Neural cell (in vitro differentiated cells): ENCODE measurements around the gene ZNF563. TPM values are rescaled to one million over a fixed set of nuclear protein-coding genes. Genes with fewer than 3 reads are reported as not detected.

ENCODE experiments used
- H2AFZ ChIP-seq: fragments of 200-600, 300-800 bp; sonication (generic), shearing (Covaris generic); 2 replicates; pipeline ENCODE4 v1.6.0; 2014; ENCODE audit warnings: low read depth, mild to moderate bottlenecking, antibody characterized with exemption, low read length, moderate library complexity
- H3F3A ChIP-seq: fragments of 200-600 bp; shearing (Covaris generic); 2 replicates; pipeline ENCODE4 v1.6.1; 2016; ENCODE audit warnings: mild to moderate bottlenecking, moderate library complexity, mixed read lengths, antibody characterized with exemption, low read length; ENCODE audit not compliant: insufficient read depth, poor library complexity, severe bottlenecking
- H3K27ac ChIP-seq: fragments of 200-600, 300-800 bp; sonication (generic), shearing (Covaris generic); 2 replicates; pipeline ENCODE4 v1.5.1; 2014; ENCODE audit warnings: mild to moderate bottlenecking, low read length, moderate library complexity
- H3K27me3 ChIP-seq: fragments of 300-800, 200-600 bp; sonication (generic), shearing (Covaris generic); 2 replicates; pipeline ENCODE4 v1.6.0; 2014; ENCODE audit warnings: mild to moderate bottlenecking, low read depth, low read length, moderate library complexity; ENCODE audit not compliant: insufficient read depth
- H3K36me3 ChIP-seq: fragments of 300-800, 200-600 bp; sonication (generic), shearing (Covaris generic); 2 replicates; pipeline ENCODE4 v1.5.1; 2014; ENCODE audit warnings: mild to moderate bottlenecking, antibody characterized with exemption, low read length, moderate library complexity; ENCODE audit not compliant: insufficient read depth
- H3K4me2 ChIP-seq: fragments of 300-800, 200-600 bp; sonication (generic), shearing (Covaris generic); 2 replicates; pipeline ENCODE4 v1.6.0; 2014; ENCODE audit warnings: mild to moderate bottlenecking, low read length
- H3K4me3 ChIP-seq: fragments of 300-800, 200-600 bp; sonication (generic), shearing (Covaris generic); 2 replicates; pipeline ENCODE4 v1.5.1; 2014; ENCODE audit warnings: mild to moderate bottlenecking, low read length, moderate library complexity
- H3K79me2 ChIP-seq: fragments of 200-600 bp; shearing (Covaris generic); replicated peaks from 2 replicates; pipeline ENCODE4 v1.6.0; 2014; ENCODE audit warnings: mild to moderate bottlenecking, low read length, moderate library complexity; ENCODE audit not compliant: insufficient read depth
- H3K9ac ChIP-seq: fragments of 300-800, 200-600 bp; sonication (generic), shearing (Covaris generic); 2 replicates; pipeline ENCODE4 v1.6.1; 2016; ENCODE audit warnings: mild to moderate bottlenecking, low read length, mixed read lengths
- H3K9me2 ChIP-seq: fragments of 200-600 bp; shearing (Covaris generic); 2 replicates; pipeline ENCODE4 v1.6.1; 2016; ENCODE audit warnings: mild to moderate bottlenecking, low read length, mixed read lengths; ENCODE audit not compliant: insufficient read depth
- H3K9me3 ChIP-seq: fragments of 200-600, 300-800 bp; sonication (generic), shearing (Covaris generic); 2 replicates; pipeline ENCODE4 v1.6.1; 2016; ENCODE audit warnings: mild to moderate bottlenecking, mixed run types, low read length, moderate library complexity, mixed read lengths
- H4K20me1 ChIP-seq: fragments of 200-600 bp; shearing (Covaris generic); 2 replicates; pipeline ENCODE4 v1.6.1; 2016; ENCODE audit warnings: mild to moderate bottlenecking, mixed run types; ENCODE audit not compliant: insufficient read depth
- EP300 ChIP-seq: fragments of 450-650 bp; conservative IDR thresholded peaks from 2 replicates; pipeline ENCODE4 v1.6.1; 2014; ENCODE audit warnings: antibody characterized with exemption, mild to moderate bottlenecking, moderate library complexity; ENCODE audit not compliant: poor library complexity, severe bottlenecking
- EZH2 ChIP-seq: fragments of 200-600, 300-800 bp; shearing (Covaris generic), sonication (generic); IDR thresholded peaks from 2 replicates; pipeline ENCODE4 v1.6.1; 2014; ENCODE audit warnings: antibody characterized with exemption, low read length, borderline replicate concordance, mild to moderate bottlenecking; ENCODE audit not compliant: insufficient read depth, poor library complexity, severe bottlenecking
- MXI1 ChIP-seq: fragments of 450-650 bp; conservative IDR thresholded peaks from 2 replicates; pipeline ENCODE4 v1.6.1; 2014; ENCODE audit warnings: antibody characterized with exemption, mild to moderate bottlenecking; ENCODE audit not compliant: poor library complexity, severe bottlenecking
- POLR2AphosphoS5 ChIP-seq: IDR thresholded peaks from 2 replicates; pipeline ENCODE4 v1.6.1; 2012
- RAD21 ChIP-seq: fragments of 450-650 bp; conservative IDR thresholded peaks from 2 replicates; pipeline ENCODE4 v1.6.1; 2014; ENCODE audit warnings: antibody characterized with exemption, mild to moderate bottlenecking, moderate library complexity
- SMC3 ChIP-seq: fragments of 450-650 bp; conservative IDR thresholded peaks from 2 replicates; pipeline ENCODE4 v1.6.1; 2014; ENCODE audit warnings: antibody characterized with exemption, mild to moderate bottlenecking, moderate library complexity; ENCODE audit not compliant: poor library complexity
- TAF1 ChIP-seq: IDR thresholded peaks from 2 replicates; pipeline ENCODE4 v1.6.1; 2012; ENCODE audit warnings: low read depth
- polyA plus RNA-seq: library from polyadenylated mRNA; depleted of rRNA; stranded (reverse); fragments of >200 nt; gene quantifications from 2 replicates; pipeline ENCODE4 v1.2.3, GENCODE V29; 2014
- TF ChIP-seq, protein P1 (sequence below): IDR thresholded peaks from 2 replicates; pipeline ENCODE4 v1.6.1; 2012; ENCODE audit warnings: borderline replicate concordance
- TF ChIP-seq, protein P2 (sequence below): fragments of 450-650 bp; IDR thresholded peaks from 2 replicates; pipeline ENCODE4 v1.5.1; 2014; ENCODE audit warnings: antibody characterized with exemption, mild to moderate bottlenecking, moderate library complexity; ENCODE audit not compliant: poor library complexity, severe bottlenecking

ZNF563 gene
- polyA plus RNA-seq, 1 donor from 2014 or later: 3.6 TPM

DNA sequence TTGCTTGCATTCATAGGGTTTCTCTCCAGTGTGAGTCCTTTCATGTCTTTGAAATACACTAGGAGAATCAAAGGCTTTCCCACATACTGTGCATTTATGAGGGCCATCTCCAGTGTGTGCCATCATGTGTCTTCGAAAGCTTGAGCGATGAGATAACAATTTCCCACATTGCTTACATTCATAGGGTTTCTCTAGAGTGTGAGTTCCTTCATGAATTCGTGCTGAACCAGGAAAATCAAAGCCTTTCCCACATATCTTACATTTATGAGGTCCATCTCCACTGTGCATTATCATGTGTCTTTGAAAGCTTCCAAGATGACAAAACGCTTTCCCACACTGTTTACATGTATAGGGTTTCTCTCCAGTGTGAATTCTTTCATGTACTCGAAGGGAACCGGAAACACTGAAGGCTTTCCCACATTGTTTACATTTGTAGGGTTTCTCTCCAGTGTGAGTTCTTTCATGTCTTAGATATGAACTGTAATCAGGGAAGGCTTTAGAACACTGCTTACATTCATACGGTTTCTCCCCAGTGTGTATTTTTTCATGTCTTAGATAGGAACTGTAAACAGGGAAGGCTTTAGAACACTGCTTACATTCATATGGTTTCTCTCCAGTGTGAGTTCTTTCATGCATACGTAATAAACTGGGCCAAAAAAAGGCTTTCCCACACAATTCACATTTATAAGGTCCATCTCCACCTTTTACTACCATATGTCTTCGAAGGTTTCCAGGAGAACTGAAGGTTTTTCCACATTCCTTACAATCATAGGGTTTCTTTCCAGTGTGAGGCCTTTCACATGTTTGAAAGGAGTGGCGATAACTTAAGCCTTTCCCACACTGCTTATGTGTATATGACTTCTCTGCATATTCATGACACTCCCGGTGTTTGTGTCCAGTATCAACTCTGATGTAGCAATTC is 60.2 kb downstream of the ZNF563 start:
- Histone ChIP-seq H3K36me3 (peaks cover 42% of the 10 kb centered on the region), H3K9me3 (peaks cover 39% of the 10 kb centered on the region), H3K27me3 (no peaks in the 10 kb centered on the region)

DNA sequence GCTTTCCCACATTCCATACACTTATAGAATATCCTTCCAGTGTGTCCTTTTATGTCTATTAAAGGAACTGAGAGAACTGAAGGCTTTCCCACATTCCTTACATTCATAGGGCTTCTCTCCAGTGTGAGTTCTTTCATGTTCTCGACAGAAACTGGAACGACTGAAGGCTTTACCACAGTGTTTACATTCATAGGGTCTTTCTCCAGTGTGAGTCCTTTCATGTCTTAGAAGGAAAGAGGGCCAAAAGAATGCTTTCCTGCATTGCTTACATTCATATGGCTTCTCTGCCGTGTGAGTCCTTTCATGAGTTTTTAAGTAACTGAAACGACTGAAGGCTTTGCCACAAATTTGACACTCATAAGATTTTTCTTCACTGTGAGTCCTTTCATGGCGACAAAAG is 61.0 kb downstream of the ZNF563 start:
- H2AFZ ChIP-seq: no peak overlapping the region
- H3K27me3 ChIP-seq: no peaks in the 10 kb centered on the region
- H4K20me1 ChIP-seq: no peaks in the 10 kb centered on the region
- H3F3A ChIP-seq: no peaks in the 10 kb centered on the region
- H3K9ac ChIP-seq: no peak overlapping the region
- no peak overlapping the region for H3K4me3 ChIP-seq
- H3K79me2 ChIP-seq: no peaks in the 10 kb centered on the region
- no peak overlapping the region for H3K27ac ChIP-seq
- H3K36me3 ChIP-seq: peaks cover 42% of the 10 kb centered on the region
- TF ChIP-seq EZH2 (no peak), POLR2AphosphoS5 (no peak), EP300 (no peak), SMC3 (no peak), TAF1 (no peak), RAD21 (no peak), MXI1 (no peak)
- TF ChIP-seq, protein P1, sequence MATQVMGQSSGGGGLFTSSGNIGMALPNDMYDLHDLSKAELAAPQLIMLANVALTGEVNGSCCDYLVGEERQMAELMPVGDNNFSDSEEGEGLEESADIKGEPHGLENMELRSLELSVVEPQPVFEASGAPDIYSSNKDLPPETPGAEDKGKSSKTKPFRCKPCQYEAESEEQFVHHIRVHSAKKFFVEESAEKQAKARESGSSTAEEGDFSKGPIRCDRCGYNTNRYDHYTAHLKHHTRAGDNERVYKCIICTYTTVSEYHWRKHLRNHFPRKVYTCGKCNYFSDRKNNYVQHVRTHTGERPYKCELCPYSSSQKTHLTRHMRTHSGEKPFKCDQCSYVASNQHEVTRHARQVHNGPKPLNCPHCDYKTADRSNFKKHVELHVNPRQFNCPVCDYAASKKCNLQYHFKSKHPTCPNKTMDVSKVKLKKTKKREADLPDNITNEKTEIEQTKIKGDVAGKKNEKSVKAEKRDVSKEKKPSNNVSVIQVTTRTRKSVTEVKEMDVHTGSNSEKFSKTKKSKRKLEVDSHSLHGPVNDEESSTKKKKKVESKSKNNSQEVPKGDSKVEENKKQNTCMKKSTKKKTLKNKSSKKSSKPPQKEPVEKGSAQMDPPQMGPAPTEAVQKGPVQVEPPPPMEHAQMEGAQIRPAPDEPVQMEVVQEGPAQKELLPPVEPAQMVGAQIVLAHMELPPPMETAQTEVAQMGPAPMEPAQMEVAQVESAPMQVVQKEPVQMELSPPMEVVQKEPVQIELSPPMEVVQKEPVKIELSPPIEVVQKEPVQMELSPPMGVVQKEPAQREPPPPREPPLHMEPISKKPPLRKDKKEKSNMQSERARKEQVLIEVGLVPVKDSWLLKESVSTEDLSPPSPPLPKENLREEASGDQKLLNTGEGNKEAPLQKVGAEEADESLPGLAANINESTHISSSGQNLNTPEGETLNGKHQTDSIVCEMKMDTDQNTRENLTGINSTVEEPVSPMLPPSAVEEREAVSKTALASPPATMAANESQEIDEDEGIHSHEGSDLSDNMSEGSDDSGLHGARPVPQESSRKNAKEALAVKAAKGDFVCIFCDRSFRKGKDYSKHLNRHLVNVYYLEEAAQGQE: no peak
- TF ChIP-seq, protein P2, sequence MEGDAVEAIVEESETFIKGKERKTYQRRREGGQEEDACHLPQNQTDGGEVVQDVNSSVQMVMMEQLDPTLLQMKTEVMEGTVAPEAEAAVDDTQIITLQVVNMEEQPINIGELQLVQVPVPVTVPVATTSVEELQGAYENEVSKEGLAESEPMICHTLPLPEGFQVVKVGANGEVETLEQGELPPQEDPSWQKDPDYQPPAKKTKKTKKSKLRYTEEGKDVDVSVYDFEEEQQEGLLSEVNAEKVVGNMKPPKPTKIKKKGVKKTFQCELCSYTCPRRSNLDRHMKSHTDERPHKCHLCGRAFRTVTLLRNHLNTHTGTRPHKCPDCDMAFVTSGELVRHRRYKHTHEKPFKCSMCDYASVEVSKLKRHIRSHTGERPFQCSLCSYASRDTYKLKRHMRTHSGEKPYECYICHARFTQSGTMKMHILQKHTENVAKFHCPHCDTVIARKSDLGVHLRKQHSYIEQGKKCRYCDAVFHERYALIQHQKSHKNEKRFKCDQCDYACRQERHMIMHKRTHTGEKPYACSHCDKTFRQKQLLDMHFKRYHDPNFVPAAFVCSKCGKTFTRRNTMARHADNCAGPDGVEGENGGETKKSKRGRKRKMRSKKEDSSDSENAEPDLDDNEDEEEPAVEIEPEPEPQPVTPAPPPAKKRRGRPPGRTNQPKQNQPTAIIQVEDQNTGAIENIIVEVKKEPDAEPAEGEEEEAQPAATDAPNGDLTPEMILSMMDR: no peak
- H3K9me2 ChIP-seq: no peaks in the 10 kb centered on the region
- H3K4me2 ChIP-seq: no peak overlapping the region
- H3K9me3 ChIP-seq: peaks cover 39% of the 10 kb centered on the region

More for the DNA sequence above, 60.2 kb downstream of the ZNF563 start:
- Histone ChIP-seq H3K9me2 (no peaks in the 10 kb centered on the region), H2AFZ (no peak overlapping the region), H4K20me1 (no peaks in the 10 kb centered on the region), H3K4me2 (no peak overlapping the region), H3K9ac (no peak overlapping the region), H3K27ac (no peak overlapping the region), H3F3A (no peaks in the 10 kb centered on the region), H3K4me3 (no peak overlapping the region), H3K79me2 (peaks cover 1% of the 10 kb centered on the region)
- TF ChIP-seq POLR2AphosphoS5: no peak
- TF ChIP-seq TAF1: no peak
- TF ChIP-seq, protein P1: no peak
- TF ChIP-seq MXI1: no peak
- TF ChIP-seq, protein P2: no peak
- no peak for TF ChIP-seq SMC3
- no peak for TF ChIP-seq EP300
- no peak for TF ChIP-seq RAD21
- no peak for TF ChIP-seq EZH2
